ENCODE data around the gene DYRK3. TPM values are rescaled to one million over a fixed set of nuclear protein-coding genes. Genes with fewer than 3 reads are reported as not detected.
A peak's percentile ranks its signal among the peaks of the same experiment; 100 is the strongest.

The DYRK3 gene
- total and polyA plus RNA-seq, 2 of the 13 experiments (the other 11 are each of a cell fraction or from before 2014, with no cell fraction given) = 0.48 to 2.8 TPM

DNA sequence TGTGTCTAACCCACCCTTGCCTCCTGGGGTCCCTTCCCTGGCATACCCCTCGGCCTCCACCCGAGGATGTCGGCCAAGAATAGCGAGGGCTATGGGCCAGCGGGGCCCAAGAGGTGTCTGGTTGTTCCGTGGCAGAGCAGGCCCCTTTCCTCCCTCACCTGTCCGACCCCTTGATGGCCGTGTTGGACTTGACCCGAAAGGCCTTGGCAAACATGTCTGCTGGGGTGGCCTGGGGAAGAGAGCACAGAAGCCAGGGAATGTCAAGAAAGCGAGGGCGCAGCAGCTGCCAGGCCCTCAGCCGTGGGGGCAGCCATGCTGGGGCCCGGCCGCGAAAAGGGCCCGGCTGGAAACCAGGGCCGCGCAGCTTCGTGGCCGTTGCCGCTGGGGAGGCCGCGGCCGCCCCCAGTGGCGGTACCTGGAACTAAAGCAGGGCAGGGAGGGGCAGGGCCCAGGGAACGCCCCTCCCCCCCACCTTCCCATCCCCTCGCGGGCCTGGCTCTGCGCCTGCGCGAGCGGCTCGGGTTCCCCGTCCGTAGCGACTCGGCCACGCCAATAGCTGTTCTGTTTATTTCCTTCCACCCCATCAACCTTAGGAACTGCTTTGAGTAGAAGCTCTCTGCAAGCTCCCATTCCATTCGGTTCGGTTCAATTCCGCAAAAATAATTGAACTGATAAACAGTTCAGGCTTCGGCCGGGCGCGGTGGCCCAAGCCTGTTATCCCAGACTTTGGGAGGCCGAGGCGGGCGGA is 23.0 kb upstream of the DYRK3 start, which contains the start of gene EIF2D (continued):
- TF ChIP-seq ZBTB34 (CRISPR knock-in tag; IDR thresholded peaks at IDR 0.05) = peak; percentile 49; the same call in 1 of the 2 replicates
- TF ChIP-seq, protein P1, sequence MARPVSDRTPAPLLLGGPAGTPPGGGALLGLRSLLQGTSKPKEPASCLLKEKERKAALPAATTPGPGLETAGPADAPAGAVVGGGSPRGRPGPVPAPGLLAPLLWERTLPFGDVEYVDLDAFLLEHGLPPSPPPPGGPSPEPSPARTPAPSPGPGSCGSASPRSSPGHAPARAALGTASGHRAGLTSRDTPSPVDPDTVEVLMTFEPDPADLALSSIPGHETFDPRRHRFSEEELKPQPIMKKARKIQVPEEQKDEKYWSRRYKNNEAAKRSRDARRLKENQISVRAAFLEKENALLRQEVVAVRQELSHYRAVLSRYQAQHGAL (CRISPR knock-in tag; IDR thresholded peaks at IDR 0.05; ENCODE audit: not compliant biosample characterization) = peak; percentile 26
- peak; percentile 49; the same call in 1 of the 2 replicates for TF ChIP-seq NFYB (CRISPR knock-in tag; IDR thresholded peaks at IDR 0.05)
- TF ChIP-seq YEATS4 (CRISPR knock-in tag; IDR thresholded peaks at IDR 0.05; ENCODE audit: borderline replicate concordance) = peak; percentile 99
- 0 out of 2 replicates have a peak, but pooled peaks have one; percentile 72 for TF ChIP-seq TBP (CRISPR knock-in tag; IDR thresholded peaks at IDR 0.05)
- TF ChIP-seq FOXK1 (CRISPR knock-in tag; IDR thresholded peaks at IDR 0.05; ENCODE audit: borderline replicate concordance, low read depth) = peak; percentile 97
- TF ChIP-seq, protein P2, sequence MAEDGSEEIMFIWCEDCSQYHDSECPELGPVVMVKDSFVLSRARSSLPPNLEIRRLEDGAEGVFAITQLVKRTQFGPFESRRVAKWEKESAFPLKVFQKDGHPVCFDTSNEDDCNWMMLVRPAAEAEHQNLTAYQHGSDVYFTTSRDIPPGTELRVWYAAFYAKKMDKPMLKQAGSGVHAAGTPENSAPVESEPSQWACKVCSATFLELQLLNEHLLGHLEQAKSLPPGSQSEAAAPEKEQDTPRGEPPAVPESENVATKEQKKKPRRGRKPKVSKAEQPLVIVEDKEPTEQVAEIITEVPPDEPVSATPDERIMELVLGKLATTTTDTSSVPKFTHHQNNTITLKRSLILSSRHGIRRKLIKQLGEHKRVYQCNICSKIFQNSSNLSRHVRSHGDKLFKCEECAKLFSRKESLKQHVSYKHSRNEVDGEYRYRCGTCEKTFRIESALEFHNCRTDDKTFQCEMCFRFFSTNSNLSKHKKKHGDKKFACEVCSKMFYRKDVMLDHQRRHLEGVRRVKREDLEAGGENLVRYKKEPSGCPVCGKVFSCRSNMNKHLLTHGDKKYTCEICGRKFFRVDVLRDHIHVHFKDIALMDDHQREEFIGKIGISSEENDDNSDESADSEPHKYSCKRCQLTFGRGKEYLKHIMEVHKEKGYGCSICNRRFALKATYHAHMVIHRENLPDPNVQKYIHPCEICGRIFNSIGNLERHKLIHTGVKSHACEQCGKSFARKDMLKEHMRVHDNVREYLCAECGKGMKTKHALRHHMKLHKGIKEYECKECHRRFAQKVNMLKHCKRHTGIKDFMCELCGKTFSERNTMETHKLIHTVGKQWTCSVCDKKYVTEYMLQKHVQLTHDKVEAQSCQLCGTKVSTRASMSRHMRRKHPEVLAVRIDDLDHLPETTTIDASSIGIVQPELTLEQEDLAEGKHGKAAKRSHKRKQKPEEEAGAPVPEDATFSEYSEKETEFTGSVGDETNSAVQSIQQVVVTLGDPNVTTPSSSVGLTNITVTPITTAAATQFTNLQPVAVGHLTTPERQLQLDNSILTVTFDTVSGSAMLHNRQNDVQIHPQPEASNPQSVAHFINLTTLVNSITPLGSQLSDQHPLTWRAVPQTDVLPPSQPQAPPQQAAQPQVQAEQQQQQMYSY (CRISPR knock-in tag; IDR thresholded peaks at IDR 0.05) = peak; percentile 53; the same call in 1 of the 2 replicates
- TF ChIP-seq CENPX (CRISPR knock-in tag; IDR thresholded peaks at IDR 0.05) = no peak
- TF ChIP-seq DMTF1 (CRISPR knock-in tag; IDR thresholded peaks at IDR 0.05) = 0 out of 2 replicates have a peak, but pooled peaks have one; percentile 46
- TF ChIP-seq PCBP1 (IDR thresholded peaks at IDR 0.05; ENCODE audit: borderline replicate concordance, low read depth, low read length) = 0 out of 2 replicates have a peak, but pooled peaks have one; percentile 48
- TF ChIP-seq ZKSCAN8 (CRISPR knock-in tag; IDR thresholded peaks at IDR 0.05; ENCODE audit: borderline replicate concordance) = peak; percentile 91
- TF ChIP-seq, protein P3, sequence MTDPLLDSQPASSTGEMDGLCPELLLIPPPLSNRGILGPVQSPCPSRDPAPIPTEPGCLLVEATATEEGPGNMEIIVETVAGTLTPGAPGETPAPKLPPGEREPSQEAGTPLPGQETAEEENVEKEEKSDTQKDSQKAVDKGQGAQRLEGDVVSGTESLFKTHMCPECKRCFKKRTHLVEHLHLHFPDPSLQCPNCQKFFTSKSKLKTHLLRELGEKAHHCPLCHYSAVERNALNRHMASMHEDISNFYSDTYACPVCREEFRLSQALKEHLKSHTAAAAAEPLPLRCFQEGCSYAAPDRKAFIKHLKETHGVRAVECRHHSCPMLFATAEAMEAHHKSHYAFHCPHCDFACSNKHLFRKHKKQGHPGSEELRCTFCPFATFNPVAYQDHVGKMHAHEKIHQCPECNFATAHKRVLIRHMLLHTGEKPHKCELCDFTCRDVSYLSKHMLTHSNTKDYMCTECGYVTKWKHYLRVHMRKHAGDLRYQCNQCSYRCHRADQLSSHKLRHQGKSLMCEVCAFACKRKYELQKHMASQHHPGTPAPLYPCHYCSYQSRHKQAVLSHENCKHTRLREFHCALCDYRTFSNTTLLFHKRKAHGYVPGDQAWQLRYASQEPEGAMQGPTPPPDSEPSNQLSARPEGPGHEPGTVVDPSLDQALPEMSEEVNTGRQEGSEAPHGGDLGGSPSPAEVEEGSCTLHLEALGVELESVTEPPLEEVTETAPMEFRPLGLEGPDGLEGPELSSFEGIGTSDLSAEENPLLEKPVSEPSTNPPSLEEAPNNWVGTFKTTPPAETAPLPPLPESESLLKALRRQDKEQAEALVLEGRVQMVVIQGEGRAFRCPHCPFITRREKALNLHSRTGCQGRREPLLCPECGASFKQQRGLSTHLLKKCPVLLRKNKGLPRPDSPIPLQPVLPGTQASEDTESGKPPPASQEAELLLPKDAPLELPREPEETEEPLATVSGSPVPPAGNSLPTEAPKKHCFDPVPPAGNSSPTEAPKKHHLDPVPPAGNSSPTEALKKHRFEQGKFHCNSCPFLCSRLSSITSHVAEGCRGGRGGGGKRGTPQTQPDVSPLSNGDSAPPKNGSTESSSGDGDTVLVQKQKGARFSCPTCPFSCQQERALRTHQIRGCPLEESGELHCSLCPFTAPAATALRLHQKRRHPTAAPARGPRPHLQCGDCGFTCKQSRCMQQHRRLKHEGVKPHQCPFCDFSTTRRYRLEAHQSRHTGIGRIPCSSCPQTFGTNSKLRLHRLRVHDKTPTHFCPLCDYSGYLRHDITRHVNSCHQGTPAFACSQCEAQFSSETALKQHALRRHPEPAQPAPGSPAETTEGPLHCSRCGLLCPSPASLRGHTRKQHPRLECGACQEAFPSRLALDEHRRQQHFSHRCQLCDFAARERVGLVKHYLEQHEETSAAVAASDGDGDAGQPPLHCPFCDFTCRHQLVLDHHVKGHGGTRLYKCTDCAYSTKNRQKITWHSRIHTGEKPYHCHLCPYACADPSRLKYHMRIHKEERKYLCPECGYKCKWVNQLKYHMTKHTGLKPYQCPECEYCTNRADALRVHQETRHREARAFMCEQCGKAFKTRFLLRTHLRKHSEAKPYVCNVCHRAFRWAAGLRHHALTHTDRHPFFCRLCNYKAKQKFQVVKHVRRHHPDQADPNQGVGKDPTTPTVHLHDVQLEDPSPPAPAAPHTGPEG (CRISPR knock-in tag; IDR thresholded peaks at IDR 0.05) = peak; percentile 80; the same call in 1 of the 2 replicates
- peak; percentile 90 for TF ChIP-seq TGIF2 (CRISPR knock-in tag; IDR thresholded peaks at IDR 0.05)
